HG03442 (cell line): ENCODE results near the gene ARR3.
A peak's percentile ranks its signal among the peaks of the same experiment; 100 is the strongest.
"Not testable (repeated sequence)": the region's sequence is repeated elsewhere in the genome, so short reads cannot be mapped to it uniquely, and the experiment has no call there.

Experiments
- ATAC-seq: cut with Tn5 transposase; IDR thresholded peaks from one replicate; pipeline ENCODE4 v1.9.1; 2021; ENCODE audit warnings: mild to moderate bottlenecking, moderate library complexity; ENCODE audit not compliant: unreplicated experiment

The ARR3 gene

DNA sequence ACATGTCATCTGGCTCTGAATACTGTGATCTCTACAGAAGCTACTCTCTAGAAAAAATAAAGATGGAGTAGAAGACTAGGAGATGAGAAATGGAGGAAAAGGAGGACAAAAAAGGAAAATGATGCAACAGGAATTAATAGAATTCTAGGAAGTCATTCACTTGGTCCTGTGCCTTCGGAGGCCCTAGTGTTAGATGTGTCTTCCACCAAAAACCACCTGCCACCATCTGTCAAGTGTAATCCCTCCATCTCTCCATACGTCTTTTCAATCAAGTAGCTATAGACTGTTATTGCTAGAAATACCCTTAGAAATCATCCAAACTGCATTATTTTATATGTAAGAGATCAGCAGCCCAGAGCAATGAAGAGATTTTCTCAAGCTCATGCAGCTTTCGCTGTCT, 10.9 kb downstream of the ARR3 start:
- no peak for ATAC-seq

- ATAC-seq = no peak
These were observed 12.4 kb downstream of the ARR3 start for GRCh38 chrX:70280573-70280972.

- no peak for ATAC-seq
These were observed 13.8 kb downstream of the ARR3 start, which contains the start of gene RAB41 for GRCh38 chrX:70281951-70282350. TSS of gene RAB41 (plus strand) at chrX:70282172. CDS start at chrX:70282218, 46 bp downstream.

GRCh38 chrX:70289168-70289792, 21.1 kb downstream of the ARR3 start:
- ATAC-seq = no peak

- ATAC-seq = peak; percentile 96
These were observed 21.9 kb downstream of the ARR3 start, which contains the start of the genes KIF4A and PDZD11 for GRCh38 chrX:70289793-70290770. TSS of gene KIF4A (plus strand) at chrX:70290104. CDS start at chrX:70290459, 355 bp downstream. TSS of gene PDZD11 (minus strand) at chrX:70289927. CDS start at chrX:70289341, 586 bp downstream.

DNA sequence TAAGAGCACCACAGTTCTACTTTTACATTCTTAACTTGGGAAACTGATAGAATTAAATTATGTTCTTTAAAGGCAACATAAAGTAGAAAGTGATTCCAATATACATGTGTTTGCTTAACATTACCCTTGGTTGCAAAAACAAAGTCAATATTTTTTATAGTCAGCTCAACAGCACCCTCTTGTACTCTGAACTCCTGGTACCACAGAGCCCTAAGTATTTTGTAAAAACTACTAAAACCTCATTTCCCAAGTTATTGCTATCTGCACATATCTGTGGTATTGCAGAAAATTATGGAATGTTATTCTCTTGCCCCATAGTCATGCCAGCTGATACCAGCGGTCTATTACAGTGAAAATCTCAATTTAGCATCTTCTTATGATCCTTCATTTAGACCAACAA, 24.7 kb downstream of the ARR3 start:
- ATAC-seq = no peak

DNA sequence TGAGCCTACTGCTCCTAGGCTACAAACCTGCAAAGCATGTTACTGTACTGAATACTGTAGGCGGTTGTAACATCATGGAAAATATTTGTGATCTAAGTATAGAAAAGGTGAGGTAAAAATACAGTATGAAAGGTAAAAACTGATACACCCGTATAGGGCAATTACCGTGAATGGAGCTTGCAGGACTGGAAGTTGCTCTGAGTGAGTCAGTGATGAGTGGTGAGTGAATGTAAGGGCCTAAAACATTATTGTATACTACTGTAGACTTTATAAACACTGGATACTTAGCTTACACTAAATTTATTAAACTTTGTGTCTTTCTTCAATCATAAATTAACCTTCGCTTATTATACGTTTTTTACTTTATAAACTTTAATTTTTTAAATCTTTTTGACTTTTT, 25.5 kb downstream of the ARR3 start:
- no peak for ATAC-seq

DNA sequence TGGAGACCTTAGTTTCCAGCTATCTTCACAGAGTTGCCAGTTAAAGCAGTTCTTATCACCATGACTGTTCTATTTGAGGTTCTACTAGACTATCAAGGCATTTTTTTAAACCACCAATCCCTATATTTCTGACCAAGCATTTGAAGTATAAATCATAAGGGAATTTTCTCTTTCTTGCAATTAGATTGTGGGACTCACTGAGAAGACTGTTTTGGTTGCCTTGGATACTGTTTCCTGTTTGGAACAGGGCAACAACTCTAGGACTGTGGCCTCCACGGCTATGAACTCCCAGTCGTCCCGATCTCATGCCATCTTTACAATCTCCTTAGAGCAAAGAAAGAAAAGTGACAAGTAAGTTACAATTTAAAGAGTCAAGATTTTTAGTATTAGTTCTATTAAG, 33.6 kb downstream of the ARR3 start:
- ATAC-seq = no peak

GRCh38 chrX:70313503-70313902, 45.4 kb downstream of the ARR3 start:
- no peak for ATAC-seq

DNA sequence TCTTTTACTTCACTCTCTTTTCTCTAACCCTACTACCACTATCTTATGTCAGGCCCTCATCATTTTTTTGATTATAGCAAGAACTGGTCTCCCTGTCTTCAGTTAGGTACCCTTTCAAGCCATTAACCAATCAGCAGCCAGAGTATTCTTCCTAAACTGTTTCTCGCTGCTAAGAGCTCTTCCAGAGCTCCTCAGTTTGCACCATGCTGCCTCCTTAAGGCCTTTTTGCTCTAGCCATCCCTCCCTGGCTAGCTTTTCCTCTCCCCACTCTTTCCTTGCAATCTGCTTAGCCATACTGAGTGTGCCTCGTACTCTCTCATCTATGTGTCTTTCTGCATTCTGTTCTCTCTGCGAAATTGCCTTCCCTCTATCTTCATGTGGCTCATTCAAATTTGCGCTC, 54.6 kb downstream of the ARR3 start:
- ATAC-seq = no peak

DNA sequence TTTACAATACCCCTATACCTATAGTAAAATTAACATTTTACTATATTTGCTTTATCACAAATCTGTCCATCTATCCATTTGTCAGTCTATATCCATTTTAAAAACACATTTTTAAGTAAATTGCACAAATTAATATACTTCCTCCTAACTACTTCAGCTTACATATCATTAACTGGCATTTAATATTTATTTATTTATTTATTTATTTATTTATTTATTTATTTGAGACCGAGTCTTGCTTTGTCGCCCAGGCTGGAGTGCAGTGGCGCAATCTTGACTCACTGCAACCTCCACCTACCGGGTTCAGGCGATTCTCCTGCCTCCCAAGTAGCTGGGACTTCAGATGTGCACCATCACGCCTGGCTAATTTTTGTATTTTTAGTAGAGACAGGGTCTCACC, 55.5 kb downstream of the ARR3 start:
- ATAC-seq = not testable (repeated sequence)

- no peak for ATAC-seq
These were observed 56.2 kb downstream of the ARR3 start for GRCh38 chrX:70324326-70324725.

DNA sequence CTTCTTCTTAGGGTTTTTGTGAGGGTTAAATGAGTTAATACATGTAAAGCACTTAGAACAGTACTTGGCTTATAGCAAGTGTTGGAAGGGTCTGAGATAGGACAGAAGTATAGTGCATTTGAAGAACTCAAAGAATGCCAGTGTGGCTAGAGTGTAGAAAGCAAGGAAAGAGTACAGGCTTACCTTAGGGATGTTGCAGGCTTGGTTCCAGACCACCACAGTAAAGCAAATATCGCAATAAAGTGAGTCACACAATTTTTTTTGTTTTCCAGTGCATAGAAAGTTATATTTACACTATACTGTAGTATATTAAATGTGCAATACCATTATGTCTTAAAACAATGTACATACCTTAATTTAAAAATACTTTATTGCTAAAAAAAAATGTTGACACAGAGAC, 63.0 kb downstream of the ARR3 start:
- ATAC-seq = no peak
